HCT116 (cell line): Measurements from ENCODE around the gene CCDC87. TPM values are rescaled to one million over a fixed set of nuclear protein-coding genes. Genes with fewer than 3 reads are reported as not detected.

ENCODE experiments used
- ATAC-seq: fragments of 200-7000 bp; cut with Tn5 transposase; 2 replicates; pipeline ENCODE4 v1.9.1; 2020; ENCODE audit warnings: mild to moderate bottlenecking, moderate library complexity
- BruUV-seq: library from RNA; stranded (reverse); fragments of 400-500 nt; replicated peaks from 2 replicates; lab custom pipeline; 2021; lab: Mats Ljungman, UMichigan
- CTCF ChIA-PET: fragments of 300-600 bp; sonication (Branson Sonifier 250); formaldehyde crosslinking; loops from one replicate; lab custom pipeline; 2021; ENCODE audit warnings: antibody characterized with exemption; lab: Charles Lee
- POLR2A ChIA-PET: fragments of 300-600, 350-600 bp; sonication (Branson Sonifier 250); formaldehyde crosslinking; loops from one replicate; lab custom pipeline; 2021; ENCODE audit warnings: antibody characterized with exemption; lab: Charles Lee
- RAD21 ChIA-PET, 2 experiments: fragments of 300-600 bp; sonication (Branson Sonifier 250); formaldehyde crosslinking; loops; one replicate each; lab custom pipeline; 2023; ENCODE audit warnings: low total read pairs in 2 of 2; ENCODE audit not compliant: uncharacterized antibody in 2 of 2, unreplicated experiment in 2 of 2, low non-redundant PET in 1 of 2; lab: Charles Lee
- DNase-seq: peaks from one replicate; pipeline ENCODE4 v3.0.0-alpha.2; 2010; ENCODE audit warnings: low read depth, low spot score
- H2AFZ ChIP-seq: fragments of 200-600 bp; shearing (Covaris generic), sonication (generic); 2 replicates; pipeline ENCODE4 v1.6.1; 2017; ENCODE audit warnings: low read depth, mixed run types, mixed read lengths, antibody characterized with exemption, low read length; ENCODE audit not compliant: poor library complexity, severe bottlenecking
- H3K27ac ChIP-seq: 2 replicates; pipeline ENCODE4 v1.5.1; 2012; ENCODE audit warnings: low read depth, low read length
- H3K27me3 ChIP-seq: fragments of 200-600 bp; sonication (generic); 2 replicates; pipeline ENCODE4 v1.6.1; 2016; ENCODE audit warnings: mixed run types, low read length, mixed read lengths; ENCODE audit not compliant: insufficient read depth
- H3K36me3 ChIP-seq, 2 experiments: fragments of 200-500 bp in 1 of 2; fragments of 200-600 bp in 1 of 2; sonication (Bioruptor generic) in 1 of 2; sonication (generic) in 1 of 2; 2 replicates each; pipeline versions ENCODE4 v1.5.1 to v1.6.1; 2014 to 2016; ENCODE audit warnings: low read length in 2 of 2, inconsistent platforms in 1 of 2, mixed read lengths in 1 of 2, mixed run types in 1 of 2; ENCODE audit not compliant: insufficient read depth in 2 of 2, control insufficient read depth in 1 of 2
- H3K4me1 ChIP-seq, 2 experiments: fragments of 200-600 bp in 1 of 2; sonication (generic) in 1 of 2; 2 replicates each; pipeline versions ENCODE4 v1.5.1 to v1.6.1; 2012 to 2017; ENCODE audit warnings: low read length in 2 of 2, inconsistent platforms in 1 of 2, mild to moderate bottlenecking in 1 of 2, mixed read lengths in 1 of 2, mixed run types in 1 of 2, moderate library complexity in 1 of 2; ENCODE audit not compliant: insufficient read depth in 2 of 2, control insufficient read depth in 1 of 2
- H3K4me2 ChIP-seq: fragments of 200-600 bp; sonication (generic); 2 replicates; pipeline ENCODE4 v1.6.1; 2017; ENCODE audit warnings: mixed run types, low read length, mixed read lengths
- H3K4me3 ChIP-seq, 2 experiments: fragments of 200-600 bp in 1 of 2; sonication (generic) in 1 of 2; replicated peaks in 1 of 2; 2 replicates each; pipeline ENCODE4 v1.5.1; 2011 to 2016; ENCODE audit warnings: low read length in 2 of 2, control low read depth in 1 of 2, low read depth in 1 of 2, mild to moderate bottlenecking in 1 of 2, mixed read lengths in 1 of 2, mixed run types in 1 of 2
- H3K79me2 ChIP-seq: fragments of 200-600 bp; sonication (generic); 2 replicates; pipeline ENCODE4 v1.6.1; 2017; ENCODE audit warnings: mild to moderate bottlenecking, mixed run types, low read length, moderate library complexity, mixed read lengths; ENCODE audit not compliant: insufficient read depth
- H3K9ac ChIP-seq: fragments of 200-600 bp; sonication (generic); 2 replicates; pipeline ENCODE4 v1.6.1; 2016; ENCODE audit warnings: low read length, mixed read lengths
- H3K9me2 ChIP-seq: fragments of 200-600 bp; sonication (generic), shearing (Covaris generic); 2 replicates; pipeline ENCODE4 v1.6.1; 2017; ENCODE audit warnings: mixed run types, mild to moderate bottlenecking, moderate library complexity; ENCODE audit not compliant: insufficient read depth
- H3K9me3 ChIP-seq, 2 experiments: fragments of 200-500 bp in 1 of 2; fragments of 200-600 bp in 1 of 2; sonication (Bioruptor generic) in 1 of 2; sonication (generic) in 1 of 2; 2 replicates each; pipeline ENCODE4 v1.6.1; 2014 to 2017; ENCODE audit warnings: low read length in 2 of 2, mixed read lengths in 2 of 2, inconsistent platforms in 1 of 2, low read depth in 1 of 2, mild to moderate bottlenecking in 1 of 2, mixed run types in 1 of 2, moderate library complexity in 1 of 2; ENCODE audit not compliant: control insufficient read depth in 1 of 2, insufficient read depth in 1 of 2
- H4K20me1 ChIP-seq: fragments of 200-600 bp; sonication (generic), shearing (Covaris generic); 2 replicates; pipeline ENCODE4 v1.6.1; 2017; ENCODE audit warnings: mixed run types, mild to moderate bottlenecking, moderate library complexity; ENCODE audit not compliant: insufficient read depth
- FOSL1 ChIP-seq: IDR thresholded peaks from 2 replicates; pipeline ENCODE4 v1.6.1; 2012; ENCODE audit warnings: low read depth
- TCF7L2 ChIP-seq: IDR thresholded peaks from 2 replicates; pipeline ENCODE4 v1.7.0; 2011; ENCODE audit warnings: borderline replicate concordance, inconsistent platforms; ENCODE audit not compliant: insufficient read depth, insufficient read length; ENCODE audit errors: extremely low read depth
- ZFX ChIP-seq: fragments of 450-650 bp; IDR thresholded peaks from 2 replicates; pipeline ENCODE4 v1.6.1; 2017
- intact Hi-C: fragments of 100-400 bp; cut with micrococcal nuclease; formaldehyde crosslinking; loops from 2 replicates; pipeline ENCODE4 v1.10.0; 2022
- total RNA-seq: library from RNA; stranded (reverse); gene quantifications from one replicate; pipeline ENCODE4 v1.2.1, GENCODE V29; 2021; ENCODE audit not compliant: unreplicated experiment
- TF ChIP-seq, protein P1 (sequence below): IDR thresholded peaks from 2 replicates; pipeline ENCODE4 v1.6.1; 2012; ENCODE audit warnings: low read depth

CCDC87 gene
- total RNA-seq, 1 experiment from 2014 or later: 0.39 TPM

DNA sequence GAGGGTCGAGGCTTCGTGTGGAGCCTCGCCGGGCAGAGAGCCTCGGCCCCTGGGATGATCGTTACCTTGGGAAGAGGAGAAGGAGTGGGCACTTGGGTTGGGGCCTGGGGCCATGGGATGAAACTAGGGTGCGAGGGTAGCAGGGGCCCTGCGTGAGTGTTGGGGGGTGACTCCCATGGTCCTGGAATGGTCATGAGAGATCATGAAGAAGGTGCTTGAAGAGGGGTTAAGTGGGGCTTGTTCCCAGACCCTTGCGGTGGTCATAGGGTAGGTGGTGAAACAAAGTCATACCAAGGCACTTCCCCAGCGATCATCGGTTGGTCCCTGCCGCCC lies 406 bp upstream of the CCDC87 start:
- Histone ChIP-seq H3K27ac (peak overlapping the region; percentile 51), H3K4me3 (peak overlapping the region; percentile 69 to 98)
- CTCF ChIA-PET: interaction anchor here (1.0 kb wide), 1 partner anchor 44 kb away, joined by 5 read pairs; no protein-coding TSS in a partner anchor

More for the DNA sequence above, 406 bp upstream of the CCDC87 start:
- intact Hi-C loops: no loop called here
- DNase-seq: no peak
- BruUV-seq: no TSS peak
- TF ChIP-seq ZFX: 0 out of 2 replicates have a peak, but pooled peaks have one; percentile 57
- TF ChIP-seq TCF7L2: no peak
- TF ChIP-seq, protein P1, sequence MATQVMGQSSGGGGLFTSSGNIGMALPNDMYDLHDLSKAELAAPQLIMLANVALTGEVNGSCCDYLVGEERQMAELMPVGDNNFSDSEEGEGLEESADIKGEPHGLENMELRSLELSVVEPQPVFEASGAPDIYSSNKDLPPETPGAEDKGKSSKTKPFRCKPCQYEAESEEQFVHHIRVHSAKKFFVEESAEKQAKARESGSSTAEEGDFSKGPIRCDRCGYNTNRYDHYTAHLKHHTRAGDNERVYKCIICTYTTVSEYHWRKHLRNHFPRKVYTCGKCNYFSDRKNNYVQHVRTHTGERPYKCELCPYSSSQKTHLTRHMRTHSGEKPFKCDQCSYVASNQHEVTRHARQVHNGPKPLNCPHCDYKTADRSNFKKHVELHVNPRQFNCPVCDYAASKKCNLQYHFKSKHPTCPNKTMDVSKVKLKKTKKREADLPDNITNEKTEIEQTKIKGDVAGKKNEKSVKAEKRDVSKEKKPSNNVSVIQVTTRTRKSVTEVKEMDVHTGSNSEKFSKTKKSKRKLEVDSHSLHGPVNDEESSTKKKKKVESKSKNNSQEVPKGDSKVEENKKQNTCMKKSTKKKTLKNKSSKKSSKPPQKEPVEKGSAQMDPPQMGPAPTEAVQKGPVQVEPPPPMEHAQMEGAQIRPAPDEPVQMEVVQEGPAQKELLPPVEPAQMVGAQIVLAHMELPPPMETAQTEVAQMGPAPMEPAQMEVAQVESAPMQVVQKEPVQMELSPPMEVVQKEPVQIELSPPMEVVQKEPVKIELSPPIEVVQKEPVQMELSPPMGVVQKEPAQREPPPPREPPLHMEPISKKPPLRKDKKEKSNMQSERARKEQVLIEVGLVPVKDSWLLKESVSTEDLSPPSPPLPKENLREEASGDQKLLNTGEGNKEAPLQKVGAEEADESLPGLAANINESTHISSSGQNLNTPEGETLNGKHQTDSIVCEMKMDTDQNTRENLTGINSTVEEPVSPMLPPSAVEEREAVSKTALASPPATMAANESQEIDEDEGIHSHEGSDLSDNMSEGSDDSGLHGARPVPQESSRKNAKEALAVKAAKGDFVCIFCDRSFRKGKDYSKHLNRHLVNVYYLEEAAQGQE: no peak
- TF ChIP-seq FOSL1: no peak
- Histone ChIP-seq H3K9me2 (no peaks in the 10 kb centered on the region), H3K4me2 (peak overlapping the region; percentile 99), H3K9ac (peak overlapping the region; percentile 92), H2AFZ (no peak overlapping the region), H3K36me3 (no peaks in the 10 kb centered on the region), H3K27me3 (no peaks in the 10 kb centered on the region), H3K9me3 (peaks cover 0 to 3% of the 10 kb centered on the region in 2 experiments; a peak in 1 of 4 replicates), H4K20me1 (no peaks in the 10 kb centered on the region), H3K4me1 (peaks cover 4 to 20% of the 10 kb centered on the region in 2 experiments), H3K79me2 (peaks cover 12% of the 10 kb centered on the region; the same call in 1 of the 2 replicates)
- ATAC-seq: peak; percentile 33
- ChIA-PET RAD21 (no interaction called here), POLR2A (interaction anchor here (1.2 kb wide), 1 partner anchor 45 kb away, joined by 3 read pairs; the partner anchor contains the start of gene RBM4)
